Measurements from ENCODE around the gene GANC.
"Not testable (repeated sequence)": the region's sequence is repeated elsewhere in the genome, so short reads cannot be mapped to it uniquely, and the experiment has no call there.

DNA sequence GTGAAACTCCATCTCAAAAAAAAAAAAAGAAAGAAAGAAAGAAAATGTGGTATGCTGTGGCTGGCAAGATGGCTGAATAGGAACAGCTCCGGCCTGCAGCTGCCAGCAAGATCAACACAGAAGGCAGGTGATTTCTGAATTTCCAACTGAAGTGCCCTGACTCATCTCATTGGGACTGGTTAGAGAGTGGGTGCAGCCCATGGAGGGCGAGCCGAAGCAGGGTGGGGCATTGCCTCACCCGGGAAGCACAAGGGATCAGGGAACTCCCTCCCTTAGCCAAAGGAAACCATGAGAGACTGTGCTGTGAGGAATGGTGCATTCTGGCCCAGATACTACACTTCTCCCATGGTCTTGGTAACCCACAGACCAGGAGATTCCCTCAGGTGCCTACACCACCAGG lies 28.0 kb downstream of the GANC start:
- TF ChIP-seq CTCF (IDR thresholded peaks at IDR 0.05; ENCODE audit: insufficient read depth, low read depth, low read length); EZH2 (IDR thresholded peaks at IDR 0.05; ENCODE audit: insufficient read depth, low read length): not testable (repeated sequence)
